Epithelial cell of esophagus (primary cell): ENCODE data around the gene PSD4.

Experiments used
- DNase-seq: peaks from one replicate; pipeline ENCODE4 v3.0.0; 2010; ENCODE audit warnings: low read depth
- H3K4me3 ChIP-seq: 2 replicates; pipeline ENCODE4 v1.5.1; 2011; ENCODE audit warnings: mild to moderate bottlenecking, low read length, control low read depth
- TF ChIP-seq, protein P1 (sequence below): IDR thresholded peaks from 2 replicates; pipeline ENCODE4 v1.5.1; 2011; ENCODE audit warnings: low read depth, mild to moderate bottlenecking, low read length, control low read depth, inconsistent platforms; ENCODE audit not compliant: insufficient read depth; ENCODE audit errors: missing control alignments

Gene PSD4

DNA sequence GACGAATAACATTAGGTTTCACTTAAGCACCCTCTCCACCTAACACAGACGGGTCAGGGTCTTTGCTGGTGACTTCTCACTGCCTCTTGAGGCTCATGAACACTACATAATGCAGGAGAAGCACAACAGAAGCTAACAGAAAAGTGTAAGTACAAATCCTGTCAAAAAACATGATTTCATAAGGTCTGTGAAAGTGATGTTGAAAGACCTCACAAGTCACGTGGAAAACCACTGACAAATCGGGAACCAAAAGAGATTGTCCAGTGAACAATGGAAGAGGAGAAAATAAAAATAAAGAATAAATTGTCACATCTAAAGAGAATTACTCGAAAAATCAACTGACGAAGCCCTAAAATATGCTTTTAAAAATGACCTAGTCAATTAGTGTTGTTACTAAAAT is 14.0 kb downstream of the PSD4 start:
- TF ChIP-seq, protein P1, sequence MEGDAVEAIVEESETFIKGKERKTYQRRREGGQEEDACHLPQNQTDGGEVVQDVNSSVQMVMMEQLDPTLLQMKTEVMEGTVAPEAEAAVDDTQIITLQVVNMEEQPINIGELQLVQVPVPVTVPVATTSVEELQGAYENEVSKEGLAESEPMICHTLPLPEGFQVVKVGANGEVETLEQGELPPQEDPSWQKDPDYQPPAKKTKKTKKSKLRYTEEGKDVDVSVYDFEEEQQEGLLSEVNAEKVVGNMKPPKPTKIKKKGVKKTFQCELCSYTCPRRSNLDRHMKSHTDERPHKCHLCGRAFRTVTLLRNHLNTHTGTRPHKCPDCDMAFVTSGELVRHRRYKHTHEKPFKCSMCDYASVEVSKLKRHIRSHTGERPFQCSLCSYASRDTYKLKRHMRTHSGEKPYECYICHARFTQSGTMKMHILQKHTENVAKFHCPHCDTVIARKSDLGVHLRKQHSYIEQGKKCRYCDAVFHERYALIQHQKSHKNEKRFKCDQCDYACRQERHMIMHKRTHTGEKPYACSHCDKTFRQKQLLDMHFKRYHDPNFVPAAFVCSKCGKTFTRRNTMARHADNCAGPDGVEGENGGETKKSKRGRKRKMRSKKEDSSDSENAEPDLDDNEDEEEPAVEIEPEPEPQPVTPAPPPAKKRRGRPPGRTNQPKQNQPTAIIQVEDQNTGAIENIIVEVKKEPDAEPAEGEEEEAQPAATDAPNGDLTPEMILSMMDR, result no peak
- no peak for DNase-seq
- H3K4me3 ChIP-seq, result no peak overlapping the region

DNA sequence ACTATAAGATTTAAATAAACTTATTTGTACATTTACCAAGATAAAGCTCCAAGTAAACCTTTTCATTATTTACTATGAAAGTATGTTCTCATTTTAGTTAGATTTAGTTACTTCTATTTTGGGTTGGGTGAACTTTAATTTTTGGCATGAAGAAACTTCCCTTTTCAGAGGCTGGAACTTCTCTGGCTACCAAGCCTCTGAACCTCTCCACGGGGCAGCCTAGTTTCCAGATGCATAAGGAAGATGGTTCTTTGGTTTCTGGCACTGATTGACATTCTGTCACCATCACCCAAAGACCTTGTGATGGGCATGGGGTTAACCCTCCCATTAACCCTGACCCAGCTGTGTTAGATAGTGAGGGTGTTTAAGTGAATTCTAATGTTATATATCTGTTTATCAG is 17.1 kb downstream of the PSD4 start:
- H3K4me3 ChIP-seq, result no peak overlapping the region
- TF ChIP-seq, protein P1, result no peak
- DNase-seq, result no peak

DNA sequence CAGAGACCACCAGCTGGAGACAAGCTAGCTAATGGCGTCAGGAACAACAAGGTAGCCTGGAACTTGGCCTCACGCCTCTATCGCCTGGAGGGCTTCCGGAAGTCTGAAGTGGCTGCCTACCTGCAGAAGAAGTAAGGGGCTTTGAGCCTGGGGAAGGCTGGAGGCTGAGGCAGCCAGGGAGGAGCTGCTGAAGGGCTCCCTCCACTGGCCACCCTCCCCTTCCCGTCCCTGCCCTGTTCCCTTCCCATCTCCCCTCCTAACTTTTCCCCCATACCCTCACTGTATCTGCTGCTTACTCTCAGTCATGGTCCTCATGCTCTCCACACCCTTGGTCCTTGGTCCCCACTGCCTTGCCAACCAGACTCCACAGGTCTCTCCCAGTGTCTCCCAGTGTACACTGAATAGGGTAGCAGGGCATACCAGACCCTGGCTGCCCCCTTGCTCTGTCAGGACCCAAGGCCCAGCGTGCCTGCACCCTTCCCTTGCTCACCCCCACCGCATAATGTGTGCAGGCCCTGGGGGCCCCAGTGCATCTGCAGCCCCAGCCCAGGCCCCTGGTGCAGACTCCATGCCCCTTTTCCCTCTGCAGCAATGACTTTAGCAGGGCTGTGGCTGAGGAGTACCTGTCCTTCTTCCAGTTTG is 18.8 kb downstream of the PSD4 start:
- DNase-seq, result no peak
- H3K4me3 ChIP-seq, result no peak overlapping the region
- TF ChIP-seq, protein P1, result no peak

GRCh38 chr2:113195923-113196501 is 22.2 kb downstream of the PSD4 start:
- H3K4me3 ChIP-seq, result no peak overlapping the region
- TF ChIP-seq, protein P1, result no peak
- DNase-seq, result no peak

- no peak overlapping the region for H3K4me3 ChIP-seq
- TF ChIP-seq, protein P1, result no peak
- DNase-seq, result no peak
Measured at GRCh38 chr2:113196839-113197238, 23.1 kb downstream of the PSD4 start.

DNA sequence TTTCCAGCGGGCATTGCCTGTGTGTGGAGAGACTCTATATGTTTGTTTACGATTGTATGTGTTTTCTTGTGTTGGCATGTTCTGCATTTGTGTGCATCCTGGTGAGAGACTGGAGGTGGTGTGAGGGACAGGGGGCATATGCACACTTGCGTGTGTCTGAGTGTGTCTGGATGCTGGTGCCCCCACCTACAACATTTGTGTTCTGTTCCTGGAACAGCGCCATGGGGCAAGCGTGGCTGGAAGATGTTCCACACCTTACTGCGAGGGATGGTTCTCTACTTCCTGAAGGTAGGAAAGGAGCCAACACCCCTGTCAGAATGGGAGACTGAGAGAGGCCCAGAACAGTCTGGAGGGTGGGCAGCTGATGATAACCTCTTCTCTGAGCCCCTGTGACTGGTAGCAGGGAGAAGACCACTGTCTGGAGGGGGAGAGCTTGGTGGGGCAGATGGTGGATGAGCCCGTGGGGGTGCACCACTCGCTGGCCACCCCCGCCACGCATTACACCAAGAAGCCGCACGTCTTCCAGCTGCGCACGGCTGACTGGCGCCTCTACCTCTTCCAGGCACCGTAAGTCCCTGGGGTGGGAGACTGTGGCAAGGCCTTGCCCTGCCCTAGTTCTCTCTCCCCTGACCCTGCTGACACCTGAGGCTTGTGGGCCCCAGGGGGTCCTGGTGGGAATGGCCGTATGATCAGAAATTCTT is 23.7 kb downstream of the PSD4 start:
- no peak for DNase-seq
- TF ChIP-seq, protein P1, result no peak
- H3K4me3 ChIP-seq, result no peak overlapping the region
